ENCODE measurements around the gene COA6. TPM values are rescaled to one million over a fixed set of nuclear protein-coding genes. Genes with fewer than 3 reads are reported as not detected.
A peak's percentile ranks its signal among the peaks of the same experiment; 100 is the strongest.

Gene COA6
- total RNA-seq, 1 donor from 2014 or later = 14.3 TPM

DNA sequence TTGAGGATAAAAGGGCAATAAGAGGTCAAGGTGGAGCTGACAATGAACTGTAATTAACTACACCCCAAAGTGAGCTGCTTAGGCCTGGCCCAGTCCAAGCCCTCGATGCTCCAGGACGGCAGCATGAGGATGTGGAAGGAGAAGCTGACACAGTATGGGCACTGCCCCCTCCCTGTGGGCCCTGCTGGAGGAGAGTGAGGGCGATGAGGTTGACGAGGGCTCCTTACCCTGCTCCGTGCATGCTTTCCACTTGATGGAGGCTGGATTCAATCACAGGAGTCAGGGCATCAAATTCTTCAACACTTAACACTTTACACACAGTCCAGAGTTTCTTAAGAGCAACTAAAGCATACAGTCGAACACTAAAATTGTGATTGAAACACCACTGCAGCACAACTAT, 32.4 kb downstream of the COA6 start:
- DNase-seq (ENCODE audit: low spot score in 2 of 2) (no peak), FAIRE-seq (no peak)

GRCh38 chr1:234406871-234407270, 33.6 kb downstream of the COA6 start:
- FAIRE-seq (no peak), DNase-seq (ENCODE audit: low spot score in 2 of 2) (no peak)

- no peak for FAIRE-seq
These were observed 35.5 kb downstream of the COA6 start for GRCh38 chr1:234408757-234409156.

GRCh38 chr1:234409328-234409727, 36.1 kb downstream of the COA6 start:
- peak in 1 of 2 donors; percentile 19 for DNase-seq (ENCODE audit: low spot score in 2 of 2)
- FAIRE-seq = no peak

More at GRCh38 chr1:234408757-234409156, 35.5 kb downstream of the COA6 start:
- no peak for DNase-seq (ENCODE audit: low spot score in 2 of 2)

DNA sequence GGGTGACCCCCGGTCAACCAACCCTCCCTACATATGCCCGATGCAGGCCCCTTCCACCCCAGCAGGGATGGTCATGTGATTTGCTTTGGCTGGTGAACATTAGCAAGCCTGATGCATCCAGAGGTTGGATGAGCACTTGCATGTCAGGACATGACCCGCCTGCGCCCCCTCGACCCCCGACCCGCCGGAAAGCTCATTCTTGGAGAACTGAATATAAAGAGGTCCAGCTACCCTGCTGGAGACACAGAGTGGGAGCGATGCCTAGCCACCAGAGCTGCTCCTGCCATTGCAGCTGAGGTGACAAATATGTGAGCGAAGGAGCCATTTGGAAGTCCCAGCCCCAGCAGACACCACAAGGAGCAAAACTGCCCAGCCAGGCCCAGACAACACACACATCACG, 39.6 kb downstream of the COA6 start:
- FAIRE-seq (no peak), DNase-seq (ENCODE audit: low spot score in 2 of 2) (no peak)

GRCh38 chr1:234413485-234413884, 40.2 kb downstream of the COA6 start:
- DNase-seq (ENCODE audit: low spot score in 2 of 2) (no peak), FAIRE-seq (no peak)

- FAIRE-seq = no peak
- no peak for DNase-seq (ENCODE audit: low spot score in 2 of 2)
These were observed 40.7 kb downstream of the COA6 start for GRCh38 chr1:234413990-234414389.

DNA sequence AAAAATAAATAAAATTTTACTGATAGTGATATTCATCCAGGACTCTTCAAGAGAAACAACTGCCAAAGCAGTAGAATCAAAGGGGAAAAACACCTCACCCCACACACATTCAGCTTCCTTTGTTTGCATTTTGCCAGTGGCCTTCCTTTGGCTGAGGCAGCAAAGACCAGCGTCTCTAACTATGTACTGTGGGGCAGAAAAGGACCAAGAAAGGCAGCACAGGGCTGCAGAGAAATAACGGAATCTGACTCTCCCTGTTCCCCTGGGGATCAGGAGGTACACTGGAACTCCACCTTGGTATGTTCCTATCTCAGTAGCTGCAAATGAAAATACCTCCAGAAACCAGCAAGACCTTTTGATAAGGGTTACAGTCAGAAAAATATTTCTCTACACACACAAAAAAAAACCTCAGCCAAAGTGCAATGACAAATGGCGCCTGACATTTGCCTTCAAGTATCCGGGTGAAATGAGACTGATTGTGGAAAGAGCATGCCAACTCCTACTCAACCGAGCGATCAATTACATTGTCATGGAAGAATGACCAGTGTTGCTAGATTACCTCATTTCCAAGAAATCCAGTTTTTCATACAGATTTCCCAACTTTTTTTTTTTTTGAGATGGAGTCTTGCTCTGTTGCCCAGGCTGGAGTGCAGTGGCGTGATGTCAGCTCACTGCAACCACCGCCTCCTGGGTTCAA, 54.8 kb downstream of the COA6 start:
- FAIRE-seq = no peak

GRCh38 chr1:234429434-234429806, 56.2 kb downstream of the COA6 start:
- FAIRE-seq (no peak), DNase-seq (ENCODE audit: low spot score in 2 of 2) (no peak)

More for the DNA sequence above, 54.8 kb downstream of the COA6 start:
- DNase-seq (ENCODE audit: low spot score in 2 of 2) = no peak

- FAIRE-seq (no peak), DNase-seq (ENCODE audit: low spot score in 2 of 2) (no peak)
These were observed 57.4 kb downstream of the COA6 start for GRCh38 chr1:234430691-234431090.

- DNase-seq (ENCODE audit: low spot score in 2 of 2) = no peak
- no peak for FAIRE-seq
These were observed 58.0 kb downstream of the COA6 start for GRCh38 chr1:234431255-234431654.

DNA sequence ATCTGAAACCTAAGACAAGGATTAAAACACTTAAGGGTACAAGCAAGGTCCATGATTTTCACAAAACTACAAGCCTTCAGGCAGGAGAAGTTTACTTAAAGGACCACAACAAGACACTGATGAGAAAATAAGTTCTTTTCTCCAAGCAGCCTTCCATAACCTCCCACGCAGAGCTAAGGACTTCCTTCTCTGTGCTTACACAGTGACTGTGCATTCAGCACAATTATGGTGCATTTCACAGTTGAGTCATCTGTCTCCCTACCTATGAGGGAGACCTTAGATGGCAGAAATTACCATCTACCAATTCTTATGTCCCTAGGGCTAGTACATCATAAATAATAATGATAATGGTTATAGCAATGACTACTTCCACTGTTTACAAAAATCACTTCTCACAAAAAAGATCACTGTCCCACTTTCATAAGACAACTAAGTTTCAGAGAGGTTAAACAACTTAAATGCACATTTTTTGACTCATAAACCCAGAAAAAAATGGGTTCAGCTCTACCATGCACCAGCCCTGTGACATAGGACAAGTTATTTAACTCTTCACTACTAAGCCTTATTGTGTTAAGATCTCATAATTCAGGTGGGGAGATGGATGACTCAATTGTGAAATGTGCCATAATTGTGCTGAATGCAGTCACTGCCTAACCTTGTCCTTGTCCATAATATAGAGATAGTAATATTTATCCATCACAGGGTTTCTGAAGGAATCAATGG, 60.5 kb downstream of the COA6 start:
- no peak for DNase-seq (ENCODE audit: low spot score in 2 of 2)
- no peak for FAIRE-seq

Other genes starting within 250 kb of the COA6 start
- gene TARBP1, start 105.7 kb downstream of the COA6 start, total RNA-seq = 63.2 TPM
- 97.0 TPM for gene IRF2BP2, start 236.7 kb downstream of the COA6 start, total RNA-seq

Measured in frontal cortex (tissue), 4 donors.